ENCODE results near the gene PLCH1. TPM values are rescaled to one million over a fixed set of nuclear protein-coding genes. Genes with fewer than 3 reads are reported as not detected.

The PLCH1 gene
- total RNA-seq, 1 experiment from 2014 or later, result 4.1 TPM

DNA sequence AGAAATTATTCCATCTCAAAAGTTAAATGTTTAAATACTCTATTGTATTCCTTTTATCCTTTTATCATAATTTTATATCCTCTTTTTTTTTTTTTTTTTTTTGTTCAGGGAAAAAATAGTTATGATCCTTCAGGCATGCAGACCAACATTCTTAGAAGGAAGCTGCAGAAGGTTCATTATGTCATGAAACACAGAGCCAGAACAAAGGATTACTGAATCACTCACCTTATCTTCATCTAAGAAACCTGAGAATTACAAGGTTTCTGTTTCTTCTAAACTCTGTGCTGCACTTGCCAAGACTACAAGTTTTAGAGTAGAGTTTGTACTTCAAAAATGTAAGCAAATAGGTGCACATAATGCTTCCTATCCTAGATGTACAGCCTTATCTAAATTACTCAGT, 3.3 kb downstream of the PLCH1 start:
- no peaks in the 10 kb centered on the region for H3K9me3 ChIP-seq (ENCODE audit: low read length)
- no peaks in the 10 kb centered on the region for H3K9me2 ChIP-seq (replicated peaks; ENCODE audit: low read length)
- H3K4me3 ChIP-seq (ENCODE audit: low read length), result no peak overlapping the region
- no peak overlapping the region for H3K4me2 ChIP-seq (ENCODE audit: low read length)
- TF ChIP-seq, protein P1, sequence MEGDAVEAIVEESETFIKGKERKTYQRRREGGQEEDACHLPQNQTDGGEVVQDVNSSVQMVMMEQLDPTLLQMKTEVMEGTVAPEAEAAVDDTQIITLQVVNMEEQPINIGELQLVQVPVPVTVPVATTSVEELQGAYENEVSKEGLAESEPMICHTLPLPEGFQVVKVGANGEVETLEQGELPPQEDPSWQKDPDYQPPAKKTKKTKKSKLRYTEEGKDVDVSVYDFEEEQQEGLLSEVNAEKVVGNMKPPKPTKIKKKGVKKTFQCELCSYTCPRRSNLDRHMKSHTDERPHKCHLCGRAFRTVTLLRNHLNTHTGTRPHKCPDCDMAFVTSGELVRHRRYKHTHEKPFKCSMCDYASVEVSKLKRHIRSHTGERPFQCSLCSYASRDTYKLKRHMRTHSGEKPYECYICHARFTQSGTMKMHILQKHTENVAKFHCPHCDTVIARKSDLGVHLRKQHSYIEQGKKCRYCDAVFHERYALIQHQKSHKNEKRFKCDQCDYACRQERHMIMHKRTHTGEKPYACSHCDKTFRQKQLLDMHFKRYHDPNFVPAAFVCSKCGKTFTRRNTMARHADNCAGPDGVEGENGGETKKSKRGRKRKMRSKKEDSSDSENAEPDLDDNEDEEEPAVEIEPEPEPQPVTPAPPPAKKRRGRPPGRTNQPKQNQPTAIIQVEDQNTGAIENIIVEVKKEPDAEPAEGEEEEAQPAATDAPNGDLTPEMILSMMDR (conservative IDR thresholded peaks at IDR 0.05; ENCODE audit: low read depth, low read length), result no peak
- TF ChIP-seq EZH2 (IDR thresholded peaks at IDR 0.05; ENCODE audit: low read length, unreplicated experiment) (no peak), EZH2phosphoT487 (IDR thresholded peaks at IDR 0.05; ENCODE audit: borderline replicate concordance, low read length) (no peak)
- intact Hi-C loops (cut with micrococcal nuclease), result no loop called here
- no peaks in the 10 kb centered on the region for H4K20me1 ChIP-seq (ENCODE audit: low read length)
- no TSS peak for BruUV-seq (replicated peaks)
- H2AFZ ChIP-seq (ENCODE audit: low read length), result no peak overlapping the region
- no peaks in the 10 kb centered on the region for H3F3A ChIP-seq (ENCODE audit: low read length, unreplicated experiment)
- H3K9ac ChIP-seq (ENCODE audit: low read length), result no peak overlapping the region
- no peaks in the 10 kb centered on the region for H3K36me3 ChIP-seq (ENCODE audit: low read depth, low read length)
- DNase-seq (no peak), ATAC-seq (no peak)
- peaks cover 19% of the 10 kb centered on the region for H3K4me1 ChIP-seq (ENCODE audit: insufficient read depth, low read length)
- H3K27ac ChIP-seq (ENCODE audit: low read length), result no peak overlapping the region
- ChIA-PET POLR2A (ENCODE audit: unreplicated experiment) (no interaction called here), CTCF (no interaction called here)
- H3K79me2 ChIP-seq (ENCODE audit: low read length), result 0 out of 2 replicates have a peak, but pooled peaks cover 7% of the 10 kb centered on the region
- no peaks in the 10 kb centered on the region for H3K27me3 ChIP-seq (ENCODE audit: low read length)

DNA sequence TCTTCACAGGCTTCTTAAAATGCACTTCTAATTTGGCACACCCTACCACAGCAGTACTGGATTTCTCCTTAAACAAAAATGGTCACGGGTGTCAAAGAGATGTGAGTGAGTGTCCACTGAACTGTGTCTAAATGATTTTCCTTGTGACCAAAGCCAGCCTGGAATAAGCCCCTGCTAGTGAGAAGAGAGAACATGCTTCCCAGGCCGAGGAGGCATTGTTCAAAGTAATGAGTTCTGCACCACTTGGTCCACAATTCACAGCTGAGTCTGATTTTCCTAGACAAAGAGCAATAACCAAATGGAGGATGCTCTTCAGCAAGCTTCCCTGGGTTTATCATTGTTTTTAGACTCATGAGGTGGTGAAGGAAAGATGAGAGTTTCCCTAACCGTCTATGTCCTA, 3.8 kb downstream of the PLCH1 start:
- no peak overlapping the region for H3K9ac ChIP-seq (ENCODE audit: low read length)
- no peaks in the 10 kb centered on the region for H3K9me3 ChIP-seq (ENCODE audit: low read length)
- H3K4me2 ChIP-seq (ENCODE audit: low read length), result no peak overlapping the region
- no peak overlapping the region for H2AFZ ChIP-seq (ENCODE audit: low read length)
- H3K27ac ChIP-seq (ENCODE audit: low read length), result no peak overlapping the region
- no peaks in the 10 kb centered on the region for H3K36me3 ChIP-seq (ENCODE audit: low read depth, low read length)
- ATAC-seq, result no peak
- DNase-seq, result no peak
- no peaks in the 10 kb centered on the region for H3K27me3 ChIP-seq (ENCODE audit: low read length)
- BruUV-seq (replicated peaks), result no TSS peak
- ChIA-PET CTCF (no interaction called here), POLR2A (ENCODE audit: unreplicated experiment) (no interaction called here)
- no peaks in the 10 kb centered on the region for H4K20me1 ChIP-seq (ENCODE audit: low read length)
- H3F3A ChIP-seq (ENCODE audit: low read length, unreplicated experiment), result no peaks in the 10 kb centered on the region
- peaks cover 14% of the 10 kb centered on the region for H3K4me1 ChIP-seq (ENCODE audit: insufficient read depth, low read length)
- intact Hi-C loops (cut with micrococcal nuclease), result no loop called here
- H3K4me3 ChIP-seq (ENCODE audit: low read length), result no peak overlapping the region
- TF ChIP-seq EZH2 (IDR thresholded peaks at IDR 0.05; ENCODE audit: low read length, unreplicated experiment), result no peak
- TF ChIP-seq, protein P1 (conservative IDR thresholded peaks at IDR 0.05; ENCODE audit: low read depth, low read length), result no peak
- no peak for TF ChIP-seq EZH2phosphoT487 (IDR thresholded peaks at IDR 0.05; ENCODE audit: borderline replicate concordance, low read length)
- 0 out of 2 replicates have a peak, but pooled peaks cover 7% of the 10 kb centered on the region for H3K79me2 ChIP-seq (ENCODE audit: low read length)
- no peaks in the 10 kb centered on the region for H3K9me2 ChIP-seq (replicated peaks; ENCODE audit: low read length)

DNA sequence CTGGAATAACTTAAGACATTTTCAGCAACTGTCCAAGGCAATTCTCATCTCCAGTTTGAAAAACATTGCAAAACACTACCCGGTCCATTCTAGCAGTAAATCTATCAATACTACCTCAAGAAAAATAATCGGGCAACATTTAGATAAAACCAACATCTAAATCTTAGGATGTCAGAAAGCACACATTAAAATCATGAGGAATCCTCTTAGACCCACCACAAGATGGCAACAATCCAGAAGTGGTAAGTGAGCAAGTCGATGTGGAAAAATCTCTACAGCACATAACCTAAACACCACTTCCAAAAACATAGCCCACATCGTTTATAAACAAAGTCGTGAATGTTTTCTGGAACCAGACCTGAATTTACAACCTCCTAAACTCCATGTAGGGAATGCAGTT, 5.7 kb downstream of the PLCH1 start:
- Histone ChIP-seq H3K9me3 (ENCODE audit: low read length) (no peaks in the 10 kb centered on the region), H3K4me3 (ENCODE audit: low read length) (no peak overlapping the region), H3K79me2 (ENCODE audit: low read length) (0 out of 2 replicates have a peak, but pooled peaks cover 7% of the 10 kb centered on the region), H2AFZ (ENCODE audit: low read length) (no peak overlapping the region), H3K9me2 (replicated peaks; ENCODE audit: low read length) (no peaks in the 10 kb centered on the region), H3K27me3 (ENCODE audit: low read length) (no peaks in the 10 kb centered on the region), H3K27ac (ENCODE audit: low read length) (no peak overlapping the region), H3K4me2 (ENCODE audit: low read length) (no peak overlapping the region), H3K9ac (ENCODE audit: low read length) (no peak overlapping the region), H3K36me3 (ENCODE audit: low read depth, low read length) (no peaks in the 10 kb centered on the region), H3F3A (ENCODE audit: low read length, unreplicated experiment) (no peaks in the 10 kb centered on the region), H4K20me1 (ENCODE audit: low read length) (no peaks in the 10 kb centered on the region), H3K4me1 (ENCODE audit: insufficient read depth, low read length) (peaks cover 4% of the 10 kb centered on the region; the same call in 1 of the 2 replicates)
- TF ChIP-seq EZH2phosphoT487 (IDR thresholded peaks at IDR 0.05; ENCODE audit: borderline replicate concordance, low read length), result no peak
- TF ChIP-seq, protein P1 (conservative IDR thresholded peaks at IDR 0.05; ENCODE audit: low read depth, low read length), result peak; percentile 35; the same call in 1 of the 2 replicates
- TF ChIP-seq EZH2 (IDR thresholded peaks at IDR 0.05; ENCODE audit: low read length, unreplicated experiment), result no peak
- intact Hi-C loops (cut with micrococcal nuclease), result no loop called here
- ATAC-seq (no peak), DNase-seq (no peak)
- CTCF ChIA-PET, result interaction anchor here (0.5 to 0.6 kb wide), 2 partner anchors 37 to 357 kb away, joined by 3 to 4 read pairs; no protein-coding TSS in a partner anchor
- POLR2A ChIA-PET (ENCODE audit: unreplicated experiment), result no interaction called here
- BruUV-seq (replicated peaks), result no TSS peak
